HEK293 (cell line): ENCODE results near the gene NIPAL1.

Experiments
- CTCF ChIA-PET: fragments of 350-600 bp; formaldehyde crosslinking; extraction: SDS; loops from one replicate; lab custom pipeline; 2021; ENCODE audit warnings: antibody characterized with exemption; lab: Yijun Ruan, JAX
- POLR2A ChIA-PET: fragments of 300-600 bp; formaldehyde crosslinking; extraction: SDS; loops from one replicate; lab custom pipeline; 2020; ENCODE audit warnings: antibody characterized with exemption, inconsistent platforms; lab: Yijun Ruan, JAX
- H3K27ac ChIP-seq: fragments of 200-500 bp; sonication (Bioruptor generic); 2 replicates; pipeline ENCODE4 v1.5.1; 2014; ENCODE audit warnings: low read depth, low read length, control low read depth, inconsistent platforms; ENCODE audit errors: extremely low read depth
- H3K36me3 ChIP-seq, 2 experiments: fragments of 200-500 bp in 1 of 2; sonication (Bioruptor generic) in 1 of 2; 1 replicate in 1 of 2; 2 replicates in 1 of 2; pipeline ENCODE4 v1.5.1; 2014 to 2017; ENCODE audit warnings: inconsistent platforms in 2 of 2, low read length in 2 of 2; ENCODE audit not compliant: control insufficient read depth in 2 of 2, insufficient read depth in 1 of 2
- H3K4me1 ChIP-seq: fragments of 200-500 bp; sonication (Bioruptor generic); 2 replicates; pipeline ENCODE4 v1.5.1; 2014; ENCODE audit warnings: mild to moderate bottlenecking, low read length, inconsistent platforms; ENCODE audit not compliant: control insufficient read depth, insufficient read depth
- H3K4me3 ChIP-seq: 2 replicates; pipeline ENCODE4 v1.5.1; 2011; ENCODE audit warnings: low read depth, mild to moderate bottlenecking, control low read depth, low read length, moderate library complexity
- H3K9me3 ChIP-seq: fragments of 200-500 bp; sonication (Bioruptor generic); 2 replicates; pipeline ENCODE4 v1.5.1; 2014; ENCODE audit warnings: low read depth, low read length, inconsistent platforms; ENCODE audit not compliant: control insufficient read depth, insufficient read depth
- KLF1 ChIP-seq: fragments of 450-650 bp; formaldehyde crosslinking; IDR thresholded peaks from 2 replicates; pipeline ENCODE4 v1.5.1; 2016; ENCODE audit warnings: missing biosample characterization, missing genetic modification characterization
- KLF16 ChIP-seq: fragments of 450-650 bp; formaldehyde crosslinking; IDR thresholded peaks from 2 replicates; pipeline ENCODE4 v1.5.1; 2017; ENCODE audit warnings: missing biosample characterization, missing genetic modification characterization
- PRDM2 ChIP-seq: fragments of 450-650 bp; formaldehyde crosslinking; IDR thresholded peaks from 2 replicates; pipeline ENCODE4 v1.5.1; 2016; ENCODE audit warnings: missing biosample characterization, missing genetic modification characterization, borderline replicate concordance
- RBAK ChIP-seq: fragments of 450-650 bp; formaldehyde crosslinking; IDR thresholded peaks from 2 replicates; pipeline ENCODE4 v1.5.1; 2016; ENCODE audit warnings: missing biosample characterization, missing genetic modification characterization
- YY1 ChIP-seq: fragments of 450-650 bp; formaldehyde crosslinking; IDR thresholded peaks from 2 replicates; pipeline ENCODE4 v1.5.1; 2018; ENCODE audit warnings: missing biosample characterization, missing genetic modification characterization
- ZBTB6 ChIP-seq: fragments of 450-650 bp; formaldehyde crosslinking; IDR thresholded peaks from 2 replicates; pipeline ENCODE4 v1.5.1; 2017; ENCODE audit warnings: missing biosample characterization, missing genetic modification characterization
- ZNF112 ChIP-seq: fragments of 450-650 bp; formaldehyde crosslinking; IDR thresholded peaks from 2 replicates; pipeline ENCODE4 v1.5.0; 2017; ENCODE audit warnings: missing biosample characterization, missing genetic modification characterization
- ZNF121 ChIP-seq: fragments of 450-650 bp; formaldehyde crosslinking; IDR thresholded peaks from 2 replicates; pipeline ENCODE4 v1.5.1; 2016; ENCODE audit warnings: missing biosample characterization, missing genetic modification characterization
- ZNF18 ChIP-seq: fragments of 450-650 bp; formaldehyde crosslinking; IDR thresholded peaks from 2 replicates; pipeline ENCODE4 v1.5.1; 2016; ENCODE audit warnings: missing biosample characterization, missing genetic modification characterization
- ZNF530 ChIP-seq: fragments of 450-650 bp; formaldehyde crosslinking; IDR thresholded peaks from 2 replicates; pipeline ENCODE4 v1.5.1; 2016; ENCODE audit warnings: low read depth, missing biosample characterization, missing genetic modification characterization
- ZNF555 ChIP-seq: fragments of 450-650 bp; formaldehyde crosslinking; conservative IDR thresholded peaks from 2 replicates; pipeline ENCODE4 v1.5.1; 2017; ENCODE audit warnings: missing biosample characterization, mild to moderate bottlenecking, missing genetic modification characterization, inconsistent platforms
- ZNF610 ChIP-seq: fragments of 450-650 bp; formaldehyde crosslinking; IDR thresholded peaks from 2 replicates; pipeline ENCODE4 v1.5.1; 2016; ENCODE audit warnings: missing biosample characterization, missing genetic modification characterization, borderline replicate concordance
- ZNF670 ChIP-seq: fragments of 450-650 bp; formaldehyde crosslinking; IDR thresholded peaks from 2 replicates; pipeline ENCODE4 v1.5.1; 2016; ENCODE audit warnings: missing biosample characterization, missing genetic modification characterization, low read depth
- ZNF677 ChIP-seq: fragments of 450-650 bp; IDR thresholded peaks from 2 replicates; pipeline ENCODE4 v1.5.0; 2018; ENCODE audit warnings: missing biosample characterization, mild to moderate bottlenecking, missing genetic modification characterization, moderate library complexity
- ZSCAN30 ChIP-seq: fragments of 450-650 bp; IDR thresholded peaks from 2 replicates; pipeline ENCODE4 v1.5.1; 2018; ENCODE audit warnings: missing biosample characterization, mild to moderate bottlenecking, missing genetic modification characterization, moderate library complexity
- TF ChIP-seq, protein P1 (sequence below): fragments of 450-650 bp; formaldehyde crosslinking; IDR thresholded peaks from 2 replicates; pipeline ENCODE4 v1.5.1; 2017; ENCODE audit warnings: missing biosample characterization, missing genetic modification characterization
- TF ChIP-seq, protein P2 (sequence below): sonication (generic); formaldehyde crosslinking; IDR thresholded peaks from 2 replicates; pipeline ENCODE4 v1.8.1; 2022; ENCODE audit warnings: mild to moderate bottlenecking, moderate library complexity, missing genetic modification reagents

NIPAL1 gene

GRCh38 chr4:48032721-48033120 lies 16.1 kb downstream of the NIPAL1 start (continued):
- no peak for TF ChIP-seq ZNF18 (tag by site-specific recombination)
- TF ChIP-seq ZNF112 = no peak
- TF ChIP-seq PRDM2 (tag by site-specific recombination) = no peak
- TF ChIP-seq ZNF677 = no peak
- TF ChIP-seq ZNF530 (tag by site-specific recombination) = no peak
- no peak for TF ChIP-seq YY1 (tag by site-specific recombination)
- TF ChIP-seq, protein P1, sequence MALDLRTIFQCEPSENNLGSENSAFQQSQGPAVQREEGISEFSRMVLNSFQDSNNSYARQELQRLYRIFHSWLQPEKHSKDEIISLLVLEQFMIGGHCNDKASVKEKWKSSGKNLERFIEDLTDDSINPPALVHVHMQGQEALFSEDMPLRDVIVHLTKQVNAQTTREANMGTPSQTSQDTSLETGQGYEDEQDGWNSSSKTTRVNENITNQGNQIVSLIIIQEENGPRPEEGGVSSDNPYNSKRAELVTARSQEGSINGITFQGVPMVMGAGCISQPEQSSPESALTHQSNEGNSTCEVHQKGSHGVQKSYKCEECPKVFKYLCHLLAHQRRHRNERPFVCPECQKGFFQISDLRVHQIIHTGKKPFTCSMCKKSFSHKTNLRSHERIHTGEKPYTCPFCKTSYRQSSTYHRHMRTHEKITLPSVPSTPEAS = no peak
- no peak for TF ChIP-seq RBAK (tag by site-specific recombination)
- TF ChIP-seq KLF16 (tag by site-specific recombination) = no peak
- no peak for TF ChIP-seq ZNF121 (tag by site-specific recombination)
- TF ChIP-seq ZNF610 (tag by site-specific recombination) = no peak
- TF ChIP-seq ZSCAN30 (tag by site-specific recombination) = no peak
- TF ChIP-seq KLF1 = no peak
- TF ChIP-seq ZNF670 = no peak
- no peak for TF ChIP-seq ZBTB6 (tag by site-specific recombination)
- TF ChIP-seq, all 188 proteins: peak for 0

DNA sequence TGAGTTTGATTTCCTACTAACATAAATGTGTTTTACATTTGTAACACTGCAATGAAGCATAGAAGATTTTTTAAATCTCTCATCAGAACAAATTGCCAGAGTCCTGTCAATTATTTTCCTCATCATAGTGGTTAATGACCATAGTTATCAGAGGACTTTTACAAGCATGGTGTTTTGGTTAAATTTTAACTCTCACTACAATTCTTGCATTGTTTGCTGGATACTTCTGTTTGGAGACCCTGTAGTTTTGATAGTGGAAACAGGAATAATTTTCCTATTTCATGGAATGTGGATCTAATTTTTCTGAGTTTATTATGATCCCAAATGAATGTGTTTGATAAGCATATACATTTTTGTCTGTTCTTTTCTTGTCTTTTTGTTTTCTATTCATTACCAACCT lies 16.8 kb downstream of the NIPAL1 start:
- Histone ChIP-seq H3K4me3 (no peak overlapping the region), H3K36me3 (peaks cover 0 to 24% of the 10 kb centered on the region in 2 experiments; a peak in 1 of 3 replicates), H3K27ac (no peak overlapping the region), H3K4me1 (no peaks in the 10 kb centered on the region), H3K9me3 (no peaks in the 10 kb centered on the region)
- CTCF ChIA-PET = interaction anchor here (0.5 to 3.0 kb wide), 5 partner anchors 13 to 76 kb away, joined by 3 to 13 read pairs (median 7); no protein-coding TSS in a partner anchor
- POLR2A ChIA-PET = no interaction called here
- TF ChIP-seq ZNF677 (no peak), ZNF555 (tag by site-specific recombination) (no peak)
- TF ChIP-seq, protein P2, sequence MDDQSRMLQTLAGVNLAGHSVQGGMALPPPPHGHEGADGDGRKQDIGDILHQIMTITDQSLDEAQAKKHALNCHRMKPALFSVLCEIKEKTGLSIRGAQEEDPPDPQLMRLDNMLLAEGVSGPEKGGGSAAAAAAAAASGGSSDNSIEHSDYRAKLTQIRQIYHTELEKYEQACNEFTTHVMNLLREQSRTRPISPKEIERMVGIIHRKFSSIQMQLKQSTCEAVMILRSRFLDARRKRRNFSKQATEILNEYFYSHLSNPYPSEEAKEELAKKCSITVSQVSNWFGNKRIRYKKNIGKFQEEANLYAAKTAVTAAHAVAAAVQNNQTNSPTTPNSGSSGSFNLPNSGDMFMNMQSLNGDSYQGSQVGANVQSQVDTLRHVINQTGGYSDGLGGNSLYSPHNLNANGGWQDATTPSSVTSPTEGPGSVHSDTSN (CRISPR knock-in tag) = no peak
